HG02981 (cell line): Measurements from ENCODE around the gene GH1.
"Not testable (repeated sequence)": the region's sequence is repeated elsewhere in the genome, so short reads cannot be mapped to it uniquely, and the experiment has no call there.

Experiments used
- ATAC-seq: cut with Tn5 transposase; IDR thresholded peaks from one replicate; pipeline ENCODE4 v1.9.1; 2021; ENCODE audit warnings: mild to moderate bottlenecking, moderate library complexity; ENCODE audit not compliant: unreplicated experiment

GH1 gene

DNA sequence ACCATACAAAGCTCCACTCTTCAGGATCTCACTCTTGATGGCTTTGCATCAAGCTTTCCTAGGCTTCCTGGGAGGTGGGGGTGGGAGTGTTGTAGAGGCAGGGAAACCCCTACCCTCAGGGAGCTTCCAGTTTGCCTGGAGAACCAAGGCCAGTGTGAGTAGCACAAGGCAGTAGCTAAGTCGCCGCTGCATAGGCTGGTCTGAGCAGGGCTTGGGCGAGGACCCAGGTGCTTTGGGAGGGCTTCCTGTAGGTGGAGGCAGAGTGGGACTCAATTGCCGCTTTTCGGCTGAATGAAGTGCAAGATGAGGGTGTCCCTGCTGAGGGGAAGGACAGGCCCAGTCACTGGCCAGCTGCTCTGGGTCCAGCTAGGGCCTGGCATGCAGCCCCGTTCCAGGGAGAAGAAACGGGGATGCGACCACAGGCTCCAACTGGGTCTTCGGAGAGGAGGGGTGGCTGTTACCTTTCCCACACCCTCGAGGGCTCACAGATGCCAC, 9.6 kb upstream of the GH1 start:
- ATAC-seq = no peak

DNA sequence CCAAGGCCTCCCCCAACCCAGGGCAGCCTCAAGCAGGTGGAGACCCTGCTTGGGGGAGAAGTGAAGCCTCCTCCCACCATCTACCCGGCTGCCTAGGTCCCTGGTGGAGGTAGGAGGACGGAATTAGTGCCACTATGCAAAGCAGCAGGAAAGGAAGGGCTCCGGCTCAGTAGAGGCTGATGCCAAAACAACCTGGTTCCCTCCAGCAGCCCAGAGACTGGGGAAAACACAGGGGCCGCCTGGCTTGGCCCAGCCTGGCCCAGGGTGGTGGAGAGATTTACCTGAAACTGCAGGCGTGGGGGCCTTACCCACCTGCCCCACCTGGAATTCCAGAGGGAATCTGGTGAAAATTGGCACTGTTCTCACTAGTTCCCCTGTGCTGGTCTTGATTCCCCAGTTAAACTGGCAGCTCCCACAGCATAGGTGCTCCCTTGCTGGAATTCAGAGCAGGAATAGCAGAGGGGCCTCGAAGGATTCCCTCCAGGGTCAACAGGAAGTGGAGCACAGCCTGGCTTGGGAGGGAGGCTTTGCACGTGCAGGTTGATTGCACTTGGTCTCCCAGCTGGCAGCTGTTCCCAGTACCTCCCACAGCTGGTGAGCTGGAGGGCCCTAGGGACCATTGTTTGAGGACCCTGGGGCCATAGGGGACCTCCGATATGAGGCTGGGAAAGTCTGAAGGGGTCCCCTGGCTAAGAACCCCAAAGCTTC, 9.0 kb upstream of the GH1 start:
- no peak for ATAC-seq

DNA sequence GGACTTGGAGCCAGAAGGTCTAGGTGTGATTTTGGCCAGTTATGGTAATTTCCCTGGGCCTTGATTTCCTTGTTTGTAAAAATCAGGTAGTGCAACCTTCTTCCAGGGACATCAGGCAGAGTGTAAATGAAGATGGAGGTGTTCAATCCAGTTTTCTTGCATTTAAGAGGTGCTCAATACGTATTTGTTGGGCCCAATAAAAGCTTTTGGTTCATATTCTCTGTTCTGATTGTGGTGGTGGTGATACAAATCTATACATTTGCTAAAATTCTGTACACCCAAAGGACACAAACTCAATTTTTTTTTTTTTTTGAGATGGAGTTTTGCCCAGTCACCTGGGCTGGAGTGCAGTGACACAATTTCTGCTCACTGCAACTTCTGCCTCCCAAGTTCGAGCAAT, 7.5 kb upstream of the GH1 start:
- no peak for ATAC-seq

DNA sequence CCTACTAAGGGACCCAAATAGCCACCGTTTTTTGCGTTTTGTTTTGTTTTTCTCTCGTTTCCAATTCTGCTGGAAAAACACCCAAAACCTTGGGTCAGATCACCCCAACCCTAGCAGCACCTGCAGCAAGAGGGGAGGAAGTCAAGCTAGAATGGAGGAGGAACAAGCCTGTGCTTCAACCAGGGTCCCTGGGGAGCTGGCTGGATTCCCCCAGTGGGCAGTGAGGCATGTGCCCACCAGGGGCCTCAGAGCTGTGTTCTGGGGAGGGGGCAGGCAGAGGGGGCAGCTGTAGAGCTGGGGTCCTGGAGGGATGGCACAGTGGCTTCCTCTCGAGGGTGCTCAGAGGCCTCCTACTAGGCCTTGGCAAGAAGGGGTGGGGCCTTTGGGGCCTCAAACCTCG, 7.0 kb upstream of the GH1 start:
- ATAC-seq = no peak

DNA sequence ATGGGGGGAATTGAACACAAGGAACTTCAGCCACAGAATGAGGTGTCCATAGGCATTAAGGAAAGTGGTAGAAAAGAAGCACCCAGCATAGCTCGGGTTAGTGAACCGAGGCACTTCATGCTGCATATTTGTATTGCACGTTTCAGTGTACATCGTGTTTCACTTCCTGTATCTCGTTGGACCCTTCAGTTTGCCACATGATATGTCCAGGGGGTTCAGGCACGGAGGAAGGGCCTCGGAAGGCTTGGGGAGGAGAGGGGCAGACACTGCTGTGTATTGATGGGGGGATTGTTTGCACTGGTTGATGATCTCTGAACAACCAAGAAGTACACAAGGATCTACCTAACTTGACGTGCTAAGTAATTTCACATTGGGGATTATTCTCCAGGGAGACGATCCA, 3.8 kb upstream of the GH1 start:
- ATAC-seq = not testable (repeated sequence)

DNA sequence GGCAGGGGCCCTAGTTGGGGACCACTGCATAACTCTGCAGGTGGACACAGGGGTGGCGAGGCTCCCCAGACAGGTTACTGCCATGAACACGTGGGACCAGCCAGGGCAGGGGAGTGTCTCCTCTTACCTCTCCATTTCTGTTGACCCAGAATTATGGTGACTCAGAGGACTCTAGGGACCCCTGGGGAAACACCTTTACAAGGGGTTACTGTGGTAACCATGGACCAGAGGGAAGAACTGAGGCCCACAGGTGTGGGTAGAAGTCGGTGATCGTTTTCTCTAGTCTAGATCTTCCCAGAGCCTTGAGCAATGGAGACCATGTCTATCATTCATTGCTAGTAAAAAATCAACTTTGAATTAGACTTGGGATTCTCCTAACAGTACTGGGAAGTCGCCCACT, 2.1 kb upstream of the GH1 start:
- ATAC-seq = not testable (repeated sequence)

DNA sequence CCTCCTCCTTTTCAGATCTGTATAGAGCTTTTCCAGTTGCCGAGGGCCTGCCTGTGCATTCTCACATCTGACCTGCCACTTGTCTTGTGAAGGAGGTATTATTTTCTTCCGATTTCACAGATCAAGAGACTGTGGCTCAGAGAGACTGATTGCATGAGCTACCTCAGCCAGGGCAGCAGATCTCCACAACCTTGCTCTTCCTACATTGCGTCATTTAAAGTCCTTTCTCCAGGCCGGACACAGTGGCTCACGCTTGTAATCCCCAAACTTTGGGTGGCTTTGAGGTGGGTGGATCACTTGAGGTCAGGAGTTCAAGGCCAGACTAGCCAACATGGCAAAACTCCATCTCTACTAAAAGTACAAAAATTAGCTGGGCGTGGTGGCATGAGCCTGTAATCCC, 1.4 kb upstream of the GH1 start:
- not testable (repeated sequence) for ATAC-seq

DNA sequence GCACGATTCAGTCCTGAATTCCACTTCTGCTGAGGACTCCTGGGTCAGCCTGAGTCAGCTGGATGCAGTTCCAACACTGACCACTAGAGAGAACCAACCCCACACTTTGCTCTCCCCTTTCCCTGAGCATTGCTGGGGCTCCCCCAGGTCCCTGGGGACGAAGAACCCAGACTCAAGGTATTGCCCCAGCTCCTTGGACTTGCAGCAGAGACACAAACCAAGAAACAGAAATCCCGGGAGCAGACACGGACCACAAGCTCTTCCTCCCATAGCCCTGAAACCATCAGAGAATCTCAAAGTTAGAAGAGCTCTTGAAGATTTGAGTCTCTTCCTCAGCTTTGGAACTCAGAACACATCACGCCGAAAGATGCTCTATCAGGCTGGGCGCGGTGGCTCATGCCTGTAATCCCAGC, 678 bp upstream of the GH1 start:
- ATAC-seq = no peak

DNA sequence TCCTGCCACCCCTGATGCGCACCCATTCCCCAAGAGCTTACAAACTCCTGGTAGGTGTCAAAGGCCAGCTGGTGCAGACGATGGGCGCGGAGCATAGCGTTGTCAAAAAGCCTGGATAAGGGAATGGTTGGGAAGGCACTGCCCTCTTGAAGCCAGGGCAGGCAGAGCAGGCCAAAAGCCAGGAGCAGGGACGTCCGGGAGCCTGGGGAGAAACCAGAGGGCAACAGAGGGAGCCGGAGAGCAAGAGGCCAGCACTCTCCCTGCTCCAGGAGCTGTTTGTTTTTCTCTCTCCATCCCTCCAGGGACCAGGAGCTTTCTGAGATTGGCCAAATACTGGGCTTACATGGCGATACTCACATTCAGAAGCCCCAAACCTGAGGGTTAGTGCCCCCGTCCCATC, 334 bp downstream of the GH1 start:
- no peak for ATAC-seq

DNA sequence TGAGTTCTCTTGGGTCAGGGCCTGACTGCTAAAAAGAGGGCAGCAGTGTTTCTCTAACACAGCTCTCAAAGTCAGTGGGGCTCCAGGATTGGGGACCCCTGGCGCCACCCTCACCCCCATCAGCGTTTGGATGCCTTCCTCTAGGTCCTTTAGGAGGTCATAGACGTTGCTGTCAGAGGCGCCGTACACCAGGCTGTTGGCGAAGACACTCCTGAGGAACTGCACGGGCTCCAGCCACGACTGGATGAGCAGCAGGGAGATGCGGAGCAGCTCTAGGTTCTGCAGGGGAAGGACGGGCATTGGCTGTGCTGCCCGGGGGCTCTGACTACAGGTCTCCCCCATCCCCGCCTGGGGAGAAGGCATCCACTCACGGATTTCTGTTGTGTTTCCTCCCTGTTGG, 993 bp downstream of the GH1 start:
- no peak for ATAC-seq

DNA sequence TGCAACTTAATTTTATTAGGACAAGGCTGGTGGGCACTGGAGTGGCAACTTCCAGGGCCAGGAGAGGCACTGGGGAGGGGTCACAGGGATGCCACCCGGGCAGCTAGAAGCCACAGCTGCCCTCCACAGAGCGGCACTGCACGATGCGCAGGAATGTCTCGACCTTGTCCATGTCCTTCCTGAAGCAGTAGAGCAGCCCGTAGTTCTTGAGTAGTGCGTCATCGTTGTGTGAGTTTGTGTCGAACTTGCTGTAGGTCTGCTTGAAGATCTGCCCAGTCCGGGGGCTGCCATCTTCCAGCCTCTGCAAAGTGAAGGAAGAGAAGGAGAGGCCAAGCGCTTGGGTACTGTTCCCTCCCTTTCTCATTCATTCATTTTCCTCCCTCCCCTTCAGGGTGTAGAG, 1.4 kb downstream of the GH1 start:
- not testable (repeated sequence) for ATAC-seq

DNA sequence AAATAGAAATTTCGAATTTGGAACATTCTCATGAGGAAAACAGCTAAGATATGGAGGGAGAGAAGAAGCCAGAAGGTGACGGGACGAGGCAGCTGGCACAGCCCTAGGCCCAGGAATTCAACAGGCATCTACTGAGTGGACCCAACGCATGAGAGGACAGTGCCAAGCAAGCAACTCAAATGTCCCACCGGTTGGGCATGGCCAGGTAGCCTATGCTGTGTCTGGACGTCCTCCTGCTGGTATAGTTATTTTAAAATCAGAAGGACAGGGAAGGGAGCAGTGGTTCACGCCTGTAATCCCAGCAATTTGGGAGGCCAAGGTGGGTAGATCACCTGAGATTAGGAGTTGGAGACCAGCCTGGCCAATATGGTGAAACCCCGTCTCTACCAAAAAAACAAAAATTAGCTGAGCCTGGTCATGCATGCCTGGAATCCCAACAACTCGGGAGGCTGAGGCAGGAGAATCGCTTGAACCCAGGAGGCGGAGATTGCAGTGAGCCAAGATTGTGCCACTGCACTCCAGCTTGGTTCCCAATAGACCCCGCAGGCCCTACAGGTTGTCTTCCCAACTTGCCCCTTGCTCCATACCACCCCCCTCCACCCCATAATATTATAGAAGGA, 2.0 kb downstream of the GH1 start:
- no peak for ATAC-seq

DNA sequence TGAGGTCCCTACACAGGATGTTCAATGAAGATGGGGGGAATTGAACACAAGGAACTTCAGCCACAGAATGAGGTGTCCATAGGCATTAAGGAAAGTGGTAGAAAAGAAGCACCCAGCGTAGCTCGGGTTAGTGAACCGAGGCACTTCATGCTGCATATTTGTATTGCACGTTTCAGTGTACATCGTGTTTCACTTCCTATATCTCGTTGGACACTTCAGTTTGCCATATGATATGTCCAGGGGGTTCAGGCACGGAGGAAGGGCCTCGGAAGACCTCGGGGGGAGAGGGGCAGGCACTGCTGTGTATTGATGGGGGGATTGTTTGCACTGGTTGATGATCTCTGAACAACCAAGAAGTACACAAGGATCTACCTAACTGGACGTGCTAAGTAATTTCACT, 2.9 kb downstream of the GH1 start:
- ATAC-seq = not testable (repeated sequence)

DNA sequence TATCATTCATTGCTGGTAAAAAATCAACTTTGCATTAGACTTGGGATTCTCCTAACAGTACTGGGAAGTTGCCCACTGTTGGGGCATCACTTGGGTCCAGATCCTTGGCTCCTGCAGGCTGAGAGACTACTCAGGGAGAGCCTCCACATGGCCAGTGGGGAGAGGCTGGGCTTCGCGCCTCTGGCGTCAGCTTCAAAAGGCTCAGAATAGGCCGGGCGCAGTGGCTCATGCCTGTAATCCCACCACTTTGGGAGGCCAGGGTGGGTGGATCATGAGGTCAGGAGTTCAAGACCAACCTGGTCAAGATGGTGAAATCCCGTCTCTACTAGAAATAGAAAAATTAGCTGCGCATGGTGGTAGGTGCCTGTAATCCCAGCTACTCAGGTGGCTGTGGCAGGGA, 4.2 kb downstream of the GH1 start:
- ATAC-seq = no peak

DNA sequence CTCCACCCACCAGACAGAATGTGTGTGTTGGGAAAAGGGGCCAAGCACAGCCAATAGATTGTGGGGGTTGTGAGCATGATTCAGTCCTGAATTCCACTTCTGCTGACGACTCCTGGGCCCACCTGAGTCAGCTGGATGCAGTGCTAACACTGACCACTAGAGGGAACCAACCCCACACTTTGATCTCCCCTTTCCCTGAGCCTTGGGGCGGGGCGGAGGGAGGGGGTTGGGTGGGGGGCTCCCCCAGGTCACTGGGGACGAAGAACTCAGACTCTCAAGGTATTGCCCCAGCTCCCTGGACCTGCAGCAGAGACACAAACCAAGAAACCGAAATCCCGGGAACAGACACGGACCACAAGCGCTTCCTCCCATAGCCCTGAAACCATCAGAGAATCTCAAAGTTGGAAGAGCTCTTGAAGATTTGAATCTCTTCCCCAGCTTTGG, 7.0 kb downstream of the GH1 start:
- ATAC-seq = no peak

DNA sequence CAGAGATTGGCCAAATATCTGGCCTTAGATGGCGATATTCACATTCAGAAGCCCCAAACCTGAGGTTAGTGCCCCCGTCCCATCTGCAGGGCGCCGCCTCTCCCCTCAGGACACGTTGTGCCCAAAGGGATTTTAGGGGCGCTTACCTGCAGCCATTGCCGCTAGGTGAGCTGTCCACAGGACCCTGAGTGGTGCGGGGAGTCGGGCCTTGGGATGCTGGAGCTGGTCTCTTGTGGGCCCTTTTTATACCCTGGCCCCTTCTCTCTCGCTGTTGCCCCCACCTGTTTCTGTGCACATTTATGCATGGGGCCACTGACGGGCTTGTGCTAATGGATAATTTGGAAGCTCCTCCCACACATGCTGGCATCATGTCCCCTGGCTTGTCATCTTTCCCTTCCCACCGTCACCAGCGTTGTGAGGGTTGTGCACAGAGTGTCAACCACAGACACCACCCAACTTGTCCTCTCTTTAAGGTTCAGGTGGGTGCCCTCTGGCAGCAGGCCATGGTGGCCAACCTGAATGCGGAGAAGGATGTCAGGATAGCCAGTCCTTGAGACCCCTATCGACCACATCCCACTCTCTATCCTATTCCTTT, 7.5 kb downstream of the GH1 start, which contains the start of gene CSHL1:
Gene CSHL1 (minus strand): TSS at position 218 of the 595 bp plus-strand sequence. CDS start 62 bp downstream, at position 156.
- ATAC-seq = no peak

DNA sequence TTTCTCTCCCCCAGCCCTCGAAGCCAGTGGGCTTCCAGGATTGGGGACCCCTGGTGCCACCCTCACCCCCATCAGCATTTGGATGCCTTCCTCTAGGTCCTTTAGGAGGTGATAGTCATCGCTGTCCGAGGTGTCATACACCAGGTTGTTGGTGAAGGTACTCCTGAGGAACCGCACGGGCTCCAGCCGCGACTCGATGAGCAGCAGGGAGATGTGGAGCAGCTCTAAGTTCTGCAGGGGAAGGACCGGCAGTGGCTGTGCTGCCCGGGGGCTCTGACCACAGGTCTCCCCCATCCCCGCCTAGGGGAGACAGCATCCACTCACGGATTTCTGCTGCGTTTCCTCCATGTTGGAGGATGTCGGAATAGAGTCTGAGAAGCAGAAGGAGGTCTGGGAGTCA, 8.5 kb downstream of the GH1 start:
- no peak for ATAC-seq

DNA sequence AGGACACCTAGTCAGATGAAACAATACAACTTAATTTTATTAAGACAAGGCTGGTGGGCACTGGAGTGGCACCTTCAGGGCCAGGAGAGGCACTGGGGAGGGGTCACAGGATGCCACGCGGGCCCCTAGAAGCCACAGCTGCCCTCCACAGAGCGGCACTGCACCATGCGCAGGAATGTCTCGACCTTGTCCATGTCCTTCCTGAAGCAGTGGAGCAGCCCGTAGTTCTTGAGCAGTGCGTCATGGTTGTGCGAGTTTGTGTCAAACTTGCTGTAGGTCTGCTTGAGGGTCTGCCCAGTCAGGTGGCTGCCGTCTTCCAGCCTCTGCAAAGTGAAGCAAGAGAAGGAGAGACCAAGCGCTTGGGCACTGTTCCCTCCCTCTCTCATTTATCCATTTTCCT, 9.1 kb downstream of the GH1 start:
- not testable (repeated sequence) for ATAC-seq

DNA sequence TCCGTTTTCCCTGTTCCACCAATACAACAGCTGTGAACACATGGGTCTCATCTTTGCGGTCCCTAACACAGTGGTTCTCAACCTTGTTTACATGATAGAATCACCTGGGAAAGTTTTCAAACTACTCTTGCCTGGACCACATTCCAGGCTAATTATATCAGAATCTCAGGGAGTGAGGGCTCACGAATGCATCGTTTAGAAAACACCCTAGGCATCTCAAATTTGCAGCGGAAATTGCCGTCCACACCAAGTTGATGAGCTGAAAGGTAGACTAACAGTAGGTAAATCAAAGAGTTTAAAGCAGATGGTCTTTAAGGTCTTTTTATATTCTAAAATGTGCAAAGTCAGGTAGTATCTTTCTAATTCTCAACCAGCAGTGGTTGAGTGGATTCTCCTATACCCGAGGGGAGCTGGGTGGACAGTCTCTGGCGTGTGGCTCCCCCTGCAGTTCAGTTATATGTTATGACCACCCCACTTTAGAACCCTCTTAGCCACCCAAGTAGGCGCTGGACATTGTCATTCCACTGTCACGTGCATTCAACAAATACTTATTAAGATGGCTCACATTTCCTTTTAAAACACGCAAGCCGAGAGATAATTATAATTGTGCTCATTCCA, 11.4 kb downstream of the GH1 start:
- not testable (repeated sequence) for ATAC-seq

DNA sequence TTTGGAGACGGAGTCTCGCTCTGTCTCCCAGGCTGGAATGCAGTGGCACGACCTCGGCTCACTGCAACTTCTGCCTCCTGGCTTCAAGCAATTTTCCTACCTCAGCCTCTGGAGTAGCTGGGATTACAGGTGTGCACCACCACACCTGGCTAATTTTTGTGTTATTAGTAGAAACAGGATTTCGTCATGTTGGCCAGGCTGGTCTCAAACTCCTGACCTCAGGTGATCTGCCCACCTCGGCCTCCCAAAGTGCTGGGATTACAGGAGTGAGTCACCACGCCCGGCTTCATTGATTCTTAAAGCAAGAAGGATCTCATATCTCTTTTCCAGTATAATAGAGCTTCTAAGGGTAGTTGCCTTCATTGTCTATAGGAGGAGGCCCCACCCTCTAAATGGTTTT, 13.8 kb downstream of the GH1 start:
- not testable (repeated sequence) for ATAC-seq

DNA sequence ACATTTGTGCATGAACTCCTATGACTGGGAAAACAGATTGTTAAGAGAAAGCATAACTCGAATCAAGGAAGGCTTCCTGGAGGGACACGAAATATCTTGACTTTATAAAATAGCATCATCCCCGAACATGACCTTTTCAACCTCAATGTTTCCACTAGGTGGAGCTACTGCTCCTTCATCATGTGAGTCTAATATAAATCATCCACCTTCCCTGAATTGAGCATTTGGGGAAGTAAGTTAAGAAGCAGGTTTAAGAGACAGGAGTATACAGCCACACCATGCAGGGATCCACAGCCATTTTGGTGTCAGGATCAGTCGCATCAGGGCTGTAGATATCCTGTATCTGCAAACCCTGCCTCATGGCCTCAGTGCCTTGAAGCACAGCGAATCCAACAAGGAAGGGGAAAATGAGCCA, 14.8 kb downstream of the GH1 start:
- ATAC-seq = not testable (repeated sequence)

DNA sequence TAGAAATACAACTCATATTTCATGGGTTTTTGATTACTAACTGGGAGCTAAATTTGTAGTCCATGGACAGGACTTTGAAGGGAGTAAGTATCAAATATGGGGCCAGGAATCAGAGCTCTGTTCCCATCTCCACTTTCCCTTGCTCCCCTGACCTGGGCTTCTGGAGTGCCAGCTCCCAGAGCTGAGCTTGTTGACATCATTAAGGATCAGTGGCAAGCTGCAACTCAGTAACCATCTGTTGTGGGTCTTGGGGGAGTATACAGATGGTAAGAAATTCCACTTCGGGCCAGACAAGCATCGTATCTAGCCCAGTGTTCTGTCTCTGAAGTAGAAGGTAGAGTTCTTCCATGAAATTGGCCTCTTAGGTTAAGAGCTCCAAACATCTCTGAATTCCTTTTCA, 16.7 kb downstream of the GH1 start:
- not testable (repeated sequence) for ATAC-seq
